MM.1S (cell line): Measurements from ENCODE around the gene PROM2.

ENCODE experiments used
- EZH2phosphoT487 ChIP-seq: fragments of 300-600 bp; sonication (generic); IDR thresholded peaks from 2 replicates; pipeline ENCODE4 v1.6.1; 2018; ENCODE audit warnings: antibody characterized with exemption, low read length
- TF ChIP-seq, protein P1 (sequence below): fragments of 300-600 bp; sonication (generic); IDR thresholded peaks from 2 replicates; pipeline ENCODE4 v1.5.1; 2016; ENCODE audit warnings: antibody characterized with exemption, low read length, mixed read lengths

DNA sequence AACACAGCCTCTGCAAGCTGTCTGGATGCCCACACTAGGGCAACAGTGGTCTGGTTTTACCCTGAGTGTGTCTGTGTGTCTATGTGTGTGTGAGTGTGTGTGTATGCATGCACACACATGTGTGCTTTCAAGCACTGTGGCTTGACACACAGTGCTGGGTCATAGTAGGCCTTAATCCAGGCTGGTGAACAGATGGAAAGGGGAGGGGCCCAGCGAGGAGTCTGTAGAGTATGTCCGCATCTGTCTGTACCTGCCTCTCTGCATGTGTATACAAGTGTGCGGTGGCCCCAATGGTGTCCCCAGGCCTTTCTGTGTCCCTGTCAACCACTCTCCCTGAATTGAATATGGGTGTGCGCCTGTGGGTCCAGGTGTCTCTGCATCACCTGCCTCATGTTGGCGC is 13.6 kb downstream of the PROM2 start:
- TF ChIP-seq, protein P1, sequence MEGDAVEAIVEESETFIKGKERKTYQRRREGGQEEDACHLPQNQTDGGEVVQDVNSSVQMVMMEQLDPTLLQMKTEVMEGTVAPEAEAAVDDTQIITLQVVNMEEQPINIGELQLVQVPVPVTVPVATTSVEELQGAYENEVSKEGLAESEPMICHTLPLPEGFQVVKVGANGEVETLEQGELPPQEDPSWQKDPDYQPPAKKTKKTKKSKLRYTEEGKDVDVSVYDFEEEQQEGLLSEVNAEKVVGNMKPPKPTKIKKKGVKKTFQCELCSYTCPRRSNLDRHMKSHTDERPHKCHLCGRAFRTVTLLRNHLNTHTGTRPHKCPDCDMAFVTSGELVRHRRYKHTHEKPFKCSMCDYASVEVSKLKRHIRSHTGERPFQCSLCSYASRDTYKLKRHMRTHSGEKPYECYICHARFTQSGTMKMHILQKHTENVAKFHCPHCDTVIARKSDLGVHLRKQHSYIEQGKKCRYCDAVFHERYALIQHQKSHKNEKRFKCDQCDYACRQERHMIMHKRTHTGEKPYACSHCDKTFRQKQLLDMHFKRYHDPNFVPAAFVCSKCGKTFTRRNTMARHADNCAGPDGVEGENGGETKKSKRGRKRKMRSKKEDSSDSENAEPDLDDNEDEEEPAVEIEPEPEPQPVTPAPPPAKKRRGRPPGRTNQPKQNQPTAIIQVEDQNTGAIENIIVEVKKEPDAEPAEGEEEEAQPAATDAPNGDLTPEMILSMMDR, result no peak
- no peak for TF ChIP-seq EZH2phosphoT487
